Osteoblast (primary cell): ENCODE data around the gene GTF2A1L. TPM values are rescaled to one million over a fixed set of nuclear protein-coding genes. Genes with fewer than 3 reads are reported as not detected.

ENCODE experiments used
- DNase-seq: peaks from one replicate; pipeline ENCODE4 v3.0.0; 2011; ENCODE audit warnings: low spot score, mixed read lengths; ENCODE audit not compliant: insufficient read length; ENCODE audit errors: missing footprints
- H2AFZ ChIP-seq: 2 replicates; pipeline ENCODE4 v1.6.0; 2011; ENCODE audit warnings: mild to moderate bottlenecking, low read length
- H3K27ac ChIP-seq: 2 replicates; pipeline ENCODE4 v1.5.1; 2011; ENCODE audit warnings: mild to moderate bottlenecking, low read depth, low read length, moderate library complexity
- H3K27me3 ChIP-seq: 2 replicates; pipeline ENCODE4 v1.6.0; 2012; ENCODE audit warnings: mild to moderate bottlenecking, control low read depth, inconsistent platforms, low read length, moderate library complexity; ENCODE audit not compliant: insufficient read depth
- H3K36me3 ChIP-seq: 2 replicates; pipeline ENCODE4 v1.5.1; 2011; ENCODE audit warnings: mild to moderate bottlenecking, low read length, control low read depth, moderate library complexity; ENCODE audit not compliant: insufficient read depth
- H3K4me1 ChIP-seq: 2 replicates; pipeline ENCODE4 v1.5.1; 2011; ENCODE audit warnings: mild to moderate bottlenecking, low read length, control low read depth, moderate library complexity; ENCODE audit not compliant: insufficient read depth
- H3K4me2 ChIP-seq: 2 replicates; pipeline ENCODE4 v1.6.0; 2011; ENCODE audit warnings: mild to moderate bottlenecking, low read length; ENCODE audit not compliant: insufficient read depth
- H3K4me3 ChIP-seq: fragments of 200-600 bp; sonication (generic); 3 replicates; pipeline ENCODE4 v1.5.1; 2012; ENCODE audit warnings: mild to moderate bottlenecking, low read length, inconsistent platforms; ENCODE audit not compliant: insufficient read depth
- H3K79me2 ChIP-seq: 2 replicates; pipeline ENCODE4 v1.6.0; 2012; ENCODE audit warnings: mild to moderate bottlenecking, low read length, control low read depth, inconsistent platforms; ENCODE audit not compliant: insufficient read depth
- H3K9me3 ChIP-seq: 2 replicates; pipeline ENCODE4 v1.5.1; 2011; ENCODE audit warnings: low read depth, low read length, control low read depth
- H4K20me1 ChIP-seq: 2 replicates; pipeline ENCODE4 v1.6.0; 2012; ENCODE audit warnings: mild to moderate bottlenecking, low read length, control low read depth; ENCODE audit not compliant: insufficient read depth
- small RNA-seq: library from RNA; depleted of rRNA; stranded (forward); fragments of <200 nt; gene quantifications from one replicate; pipeline ENCODE3, GENCODE V24; 2012
- total RNA-seq: library from RNA; depleted of rRNA; stranded (reverse); fragments of >200 nt; gene quantifications from 2 replicates; pipeline ENCODE4 v1.2.3, GENCODE V29; 2012
- TF ChIP-seq, protein P1 (sequence below): IDR thresholded peaks from 2 replicates; pipeline ENCODE4 v1.5.1; 2011; ENCODE audit warnings: mild to moderate bottlenecking, low read depth, low read length, moderate library complexity; ENCODE audit errors: extremely low read depth

Gene GTF2A1L
- total RNA-seq, 1 donor: 1.1 TPM

DNA sequence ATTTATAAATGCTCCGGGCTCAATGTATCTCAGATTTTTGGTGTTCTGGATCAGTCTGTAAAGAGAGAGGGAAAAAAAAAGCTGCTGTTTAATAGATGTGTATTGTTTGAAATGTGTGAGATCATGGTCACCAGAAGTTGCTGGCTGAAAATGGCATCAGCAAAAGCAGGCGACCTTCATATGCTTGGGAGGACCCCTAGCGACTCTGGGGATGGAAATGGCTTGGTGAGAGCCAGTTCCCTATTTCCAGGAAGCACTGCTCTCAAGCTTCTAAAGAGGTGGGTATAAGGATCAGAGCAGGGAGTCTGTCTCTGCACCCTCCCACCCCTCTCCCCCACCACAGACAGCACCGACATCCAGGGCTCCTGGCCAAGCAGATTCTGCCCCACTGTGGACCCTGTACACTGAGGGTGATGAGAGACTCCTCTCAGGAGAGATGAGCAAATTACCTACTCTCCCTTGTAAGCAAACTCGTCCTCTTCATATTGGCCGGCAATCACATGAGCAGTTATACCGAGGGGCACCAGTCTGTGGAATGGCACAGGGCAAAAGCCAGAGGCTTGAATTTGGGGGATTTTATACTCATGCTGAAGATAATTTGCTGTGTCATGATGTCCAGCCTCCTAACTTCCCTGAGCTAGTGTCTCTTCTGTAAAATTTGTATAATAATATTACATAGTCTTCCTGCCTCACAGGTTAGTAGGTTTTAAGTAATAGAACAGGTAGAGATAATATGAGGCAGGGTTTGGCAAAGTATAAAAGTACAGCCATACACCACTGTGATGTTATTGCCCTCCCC is 108.2 kb downstream of the GTF2A1L start:
- no peak for DNase-seq
- H3K4me3 ChIP-seq: no peak overlapping the region
- H3K27me3 ChIP-seq: no peaks in the 10 kb centered on the region
- H3K79me2 ChIP-seq: no peaks in the 10 kb centered on the region
- no peak overlapping the region for H3K27ac ChIP-seq
- H2AFZ ChIP-seq: no peak overlapping the region
- no peaks in the 10 kb centered on the region for H4K20me1 ChIP-seq
- H3K4me1 ChIP-seq: peaks cover 9% of the 10 kb centered on the region
- TF ChIP-seq, protein P1, sequence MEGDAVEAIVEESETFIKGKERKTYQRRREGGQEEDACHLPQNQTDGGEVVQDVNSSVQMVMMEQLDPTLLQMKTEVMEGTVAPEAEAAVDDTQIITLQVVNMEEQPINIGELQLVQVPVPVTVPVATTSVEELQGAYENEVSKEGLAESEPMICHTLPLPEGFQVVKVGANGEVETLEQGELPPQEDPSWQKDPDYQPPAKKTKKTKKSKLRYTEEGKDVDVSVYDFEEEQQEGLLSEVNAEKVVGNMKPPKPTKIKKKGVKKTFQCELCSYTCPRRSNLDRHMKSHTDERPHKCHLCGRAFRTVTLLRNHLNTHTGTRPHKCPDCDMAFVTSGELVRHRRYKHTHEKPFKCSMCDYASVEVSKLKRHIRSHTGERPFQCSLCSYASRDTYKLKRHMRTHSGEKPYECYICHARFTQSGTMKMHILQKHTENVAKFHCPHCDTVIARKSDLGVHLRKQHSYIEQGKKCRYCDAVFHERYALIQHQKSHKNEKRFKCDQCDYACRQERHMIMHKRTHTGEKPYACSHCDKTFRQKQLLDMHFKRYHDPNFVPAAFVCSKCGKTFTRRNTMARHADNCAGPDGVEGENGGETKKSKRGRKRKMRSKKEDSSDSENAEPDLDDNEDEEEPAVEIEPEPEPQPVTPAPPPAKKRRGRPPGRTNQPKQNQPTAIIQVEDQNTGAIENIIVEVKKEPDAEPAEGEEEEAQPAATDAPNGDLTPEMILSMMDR: no peak
- no peaks in the 10 kb centered on the region for H3K9me3 ChIP-seq
- H3K36me3 ChIP-seq: no peaks in the 10 kb centered on the region
- no peak overlapping the region for H3K4me2 ChIP-seq

DNA sequence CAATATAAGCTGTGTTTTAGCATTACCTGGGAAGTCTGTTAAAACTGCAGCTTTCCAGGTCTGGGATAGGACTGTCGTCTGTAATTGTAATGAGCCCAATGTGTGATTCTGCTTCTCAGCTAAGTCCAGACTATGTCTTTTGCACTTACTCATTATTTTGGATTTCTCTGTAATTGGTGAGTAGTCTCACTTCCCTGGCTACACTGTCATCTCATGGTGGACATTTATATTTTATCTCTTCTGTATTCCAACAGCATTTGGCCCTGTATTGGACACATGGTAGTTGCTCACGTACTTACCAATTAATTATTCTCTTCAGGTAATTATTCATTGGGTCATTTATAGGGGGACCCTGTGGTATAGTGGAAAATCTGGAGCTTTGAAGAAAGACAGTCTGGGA is 109.9 kb downstream of the GTF2A1L start:
- DNase-seq: no peak
- Histone ChIP-seq H3K27me3 (peaks cover 8% of the 10 kb centered on the region), H3K4me1 (peaks cover 5% of the 10 kb centered on the region), H3K79me2 (no peaks in the 10 kb centered on the region), H4K20me1 (no peaks in the 10 kb centered on the region), H3K4me2 (no peak overlapping the region), H3K9me3 (no peaks in the 10 kb centered on the region), H3K4me3 (no peak overlapping the region), H2AFZ (no peak overlapping the region), H3K27ac (no peak overlapping the region), H3K36me3 (no peaks in the 10 kb centered on the region)
- TF ChIP-seq, protein P1: no peak

GRCh38 chr2:48728295-48728694 is 110.6 kb downstream of the GTF2A1L start:
- H3K4me1 ChIP-seq: no peaks in the 10 kb centered on the region
- no peaks in the 10 kb centered on the region for H4K20me1 ChIP-seq
- no peak for DNase-seq
- peaks cover 10% of the 10 kb centered on the region for H3K27me3 ChIP-seq
- no peak overlapping the region for H3K27ac ChIP-seq
- TF ChIP-seq, protein P1: no peak
- no peaks in the 10 kb centered on the region for H3K9me3 ChIP-seq
- H2AFZ ChIP-seq: no peak overlapping the region
- H3K79me2 ChIP-seq: no peaks in the 10 kb centered on the region
- no peak overlapping the region for H3K4me3 ChIP-seq
- no peak overlapping the region for H3K4me2 ChIP-seq
- no peaks in the 10 kb centered on the region for H3K36me3 ChIP-seq

GRCh38 chr2:48728840-48729239 is 111.2 kb downstream of the GTF2A1L start:
- DNase-seq: no peak
- Histone ChIP-seq H3K9me3 (no peaks in the 10 kb centered on the region), H3K79me2 (no peaks in the 10 kb centered on the region), H3K27me3 (peaks cover 10% of the 10 kb centered on the region), H3K4me3 (no peak overlapping the region), H2AFZ (no peak overlapping the region), H4K20me1 (no peaks in the 10 kb centered on the region), H3K27ac (no peak overlapping the region), H3K4me2 (no peak overlapping the region), H3K4me1 (no peaks in the 10 kb centered on the region), H3K36me3 (no peaks in the 10 kb centered on the region)
- TF ChIP-seq, protein P1: no peak

Small RNAs within 50 kb of the gene (small RNA-seq; reads per million reads assigned to genes)
- not detected for gene TPT1P11

Other genes with a start within 250 kb of the GTF2A1L start
- 14.5 and 19.2 TPM in 2 replicates for gene PPP1R21, start 177.1 kb upstream of the GTF2A1L start, total RNA-seq
- 15.6 and 15.9 TPM in 2 replicates for gene STON1, start 87.7 kb upstream of the GTF2A1L start, total RNA-seq
- not detected in 2 replicates for gene LHCGR, start 137.9 kb downstream of the GTF2A1L start, total RNA-seq